H9 (cell line): ENCODE data around the gene ABHD16B. TPM values are rescaled to one million over a fixed set of nuclear protein-coding genes. Genes with fewer than 3 reads are reported as not detected.

Source experiments
- DNase-seq: peaks from one replicate; pipeline ENCODE4 v3.0.0-alpha.2; 2017
- H2AFZ ChIP-seq: one replicate; pipeline ENCODE4 v1.6.1; 2013; ENCODE audit warnings: mild to moderate bottlenecking, low read length, control low read depth, moderate library complexity
- H2AK5ac ChIP-seq: 2 replicates; pipeline ENCODE4 v1.6.1; 2013; ENCODE audit warnings: low read length, control low read depth, mixed read lengths; ENCODE audit not compliant: insufficient read length
- H2BK120ac ChIP-seq: one replicate; pipeline ENCODE4 v1.6.1; 2013; ENCODE audit warnings: low read depth, mild to moderate bottlenecking, low read length, control low read depth, inconsistent platforms; ENCODE audit not compliant: poor library complexity, severe bottlenecking
- H2BK12ac ChIP-seq: 2 replicates; pipeline ENCODE4 v1.6.1; 2013; ENCODE audit warnings: low read length, control low read depth, mixed read lengths, low read depth; ENCODE audit not compliant: insufficient read length
- H2BK15ac ChIP-seq: 2 replicates; pipeline ENCODE4 v1.6.1; 2013; ENCODE audit warnings: low read depth, low read length, control low read depth
- H2BK20ac ChIP-seq: one replicate; pipeline ENCODE4 v1.6.1; 2013; ENCODE audit warnings: low read depth, mild to moderate bottlenecking, low read length, control low read depth, inconsistent platforms; ENCODE audit not compliant: poor library complexity, severe bottlenecking
- H2BK5ac ChIP-seq: 2 replicates; pipeline ENCODE4 v1.6.1; 2013; ENCODE audit warnings: low read length, control low read depth, mixed read lengths; ENCODE audit not compliant: insufficient read length
- H3K14ac ChIP-seq: 2 replicates; pipeline ENCODE4 v1.6.1; 2013; ENCODE audit warnings: low read length, control low read depth; ENCODE audit not compliant: insufficient read depth
- H3K18ac ChIP-seq: 2 replicates; pipeline ENCODE4 v1.6.1; 2013; ENCODE audit warnings: low read depth, mild to moderate bottlenecking, mixed read lengths, low read length, control low read depth; ENCODE audit not compliant: insufficient read length
- H3K23ac ChIP-seq: 2 replicates; pipeline ENCODE4 v1.6.1; 2013; ENCODE audit warnings: low read length, control low read depth, mixed read lengths, low read depth; ENCODE audit not compliant: insufficient read length
- H3K23me2 ChIP-seq: 2 replicates; pipeline ENCODE4 v1.6.1; 2013; ENCODE audit warnings: low read depth, mild to moderate bottlenecking, mixed read lengths, low read length, control low read depth; ENCODE audit not compliant: insufficient read length, poor library complexity, severe bottlenecking
- H3K27ac ChIP-seq: 2 replicates; pipeline ENCODE4 v1.5.1; 2013; ENCODE audit warnings: low read length, control low read depth, mixed read lengths, low read depth; ENCODE audit not compliant: insufficient read length
- H3K27me3 ChIP-seq: 2 replicates; pipeline ENCODE4 v1.6.1; 2013; ENCODE audit warnings: low read length, control low read depth, inconsistent platforms; ENCODE audit not compliant: insufficient read depth
- H3K4ac ChIP-seq: 2 replicates; pipeline ENCODE4 v1.6.1; 2013; ENCODE audit warnings: low read depth, mild to moderate bottlenecking, control low read depth, inconsistent platforms, low read length, moderate library complexity
- H3K4me1 ChIP-seq: 2 replicates; pipeline ENCODE4 v1.6.1; 2013; ENCODE audit warnings: low read length, control low read depth, inconsistent platforms; ENCODE audit not compliant: insufficient read depth
- H3K4me2 ChIP-seq: 2 replicates; pipeline ENCODE4 v1.6.1; 2013; ENCODE audit warnings: low read length, control low read depth, mixed read lengths; ENCODE audit not compliant: insufficient read length, insufficient read depth
- H3K56ac ChIP-seq: 2 replicates; pipeline ENCODE4 v1.6.1; 2013; ENCODE audit warnings: low read depth, mild to moderate bottlenecking, mixed read lengths, low read length, control low read depth; ENCODE audit not compliant: insufficient read length
- H3K79me1 ChIP-seq: 2 replicates; pipeline ENCODE4 v1.6.1; 2013; ENCODE audit warnings: low read depth, mild to moderate bottlenecking, moderate library complexity, low read length, control low read depth, inconsistent platforms; ENCODE audit not compliant: insufficient read depth, poor library complexity, severe bottlenecking
- H3K79me2 ChIP-seq: 2 replicates; pipeline ENCODE4 v1.6.1; 2013; ENCODE audit warnings: low read length, control low read depth, inconsistent platforms; ENCODE audit not compliant: insufficient read depth
- H3K9ac ChIP-seq: 2 replicates; pipeline ENCODE4 v1.6.1; 2013; ENCODE audit warnings: low read length, control low read depth, mixed read lengths; ENCODE audit not compliant: insufficient read length; ENCODE audit errors: extremely low read depth
- H3K9me3 ChIP-seq: one replicate; pipeline ENCODE4 v1.6.1; 2013; ENCODE audit warnings: low read depth, low read length, inconsistent platforms; ENCODE audit not compliant: control insufficient read depth
- H3T11ph ChIP-seq: one replicate; pipeline ENCODE4 v1.6.1; 2013; ENCODE audit warnings: mild to moderate bottlenecking, low read length, control low read depth, inconsistent platforms
- H4K20me1 ChIP-seq: one replicate; pipeline ENCODE4 v1.6.1; 2013; ENCODE audit not compliant: control insufficient read depth, insufficient read length, insufficient read depth
- H4K5ac ChIP-seq: 2 replicates; pipeline ENCODE4 v1.6.1; 2013; ENCODE audit warnings: low read depth, mild to moderate bottlenecking, mixed read lengths, low read length, control low read depth; ENCODE audit not compliant: insufficient read length
- H4K8ac ChIP-seq: replicated peaks from 2 replicates; pipeline ENCODE4 v1.6.1; 2013; ENCODE audit warnings: low read length, control low read depth, mixed read lengths, low read depth; ENCODE audit not compliant: insufficient read length
- H4K91ac ChIP-seq: 2 replicates; pipeline ENCODE4 v1.6.1; 2013; ENCODE audit warnings: low read depth, mild to moderate bottlenecking, moderate library complexity, mixed read lengths, low read length, control low read depth; ENCODE audit not compliant: insufficient read length
- H3K27ac Mint-ChIP-seq, 3 experiments: 2 replicates in 2 of 3; 3 replicates in 1 of 3; pipeline ENCODE4 v1.8.0; 2020 to 2021; ENCODE audit warnings: mixed read lengths in 3 of 3, mild to moderate bottlenecking in 1 of 3, moderate library complexity in 1 of 3
- H3K27me3 Mint-ChIP-seq: 2 replicates; pipeline ENCODE4 v1.8.0; 2021; ENCODE audit warnings: low read depth, mild to moderate bottlenecking, moderate library complexity, mixed read lengths
- H3K36me3 Mint-ChIP-seq, 3 experiments: 2 replicates in 2 of 3; 3 replicates in 1 of 3; pipeline ENCODE4 v1.8.0; 2020 to 2021; ENCODE audit warnings: low read depth in 3 of 3, mixed read lengths in 3 of 3; ENCODE audit not compliant: insufficient read depth in 1 of 3
- H3K4me1 Mint-ChIP-seq, 2 experiments: 2 replicates each; pipeline ENCODE4 v1.8.0; 2020; ENCODE audit warnings: mixed read lengths in 2 of 2
- H3K4me3 Mint-ChIP-seq, 2 experiments: 2 replicates in 1 of 2; 3 replicates in 1 of 2; pipeline ENCODE4 v1.8.0; 2020 to 2021; ENCODE audit warnings: mild to moderate bottlenecking in 2 of 2, mixed read lengths in 2 of 2, moderate library complexity in 1 of 2
- H3K9me3 Mint-ChIP-seq, 2 experiments: 2 replicates in 1 of 2; 3 replicates in 1 of 2; pipeline ENCODE4 v1.8.0; 2020; ENCODE audit warnings: mild to moderate bottlenecking in 2 of 2, mixed read lengths in 2 of 2, moderate library complexity in 1 of 2
- CTCF ChIP-seq: fragments of 200-600 bp; sonication (generic); conservative IDR thresholded peaks from 3 replicates; pipeline ENCODE4 v1.8.0; 2021; ENCODE audit warnings: antibody characterized with exemption, mild to moderate bottlenecking
- WGBS: extraction: QIAGEN DNeasy Blood & Tissue Kit; methylation state at CpG from one replicate; pipeline ENCODE4 v1.1.7; 2013; ENCODE audit warnings: missing lambda C conversion rate, low lambda C conversion rate, mixed read lengths; ENCODE audit not compliant: insufficient read length; ENCODE audit errors: extremely low coverage; 5-methylcytosine and 5-hydroxymethylcytosine counted together
- total RNA-seq: library from RNA; stranded (reverse); gene quantifications from 2 replicates; pipeline ENCODE4 v1.2.1, GENCODE V29; 2021

ABHD16B gene
- total RNA-seq, 1 experiment from 2014 or later: not detected

DNA sequence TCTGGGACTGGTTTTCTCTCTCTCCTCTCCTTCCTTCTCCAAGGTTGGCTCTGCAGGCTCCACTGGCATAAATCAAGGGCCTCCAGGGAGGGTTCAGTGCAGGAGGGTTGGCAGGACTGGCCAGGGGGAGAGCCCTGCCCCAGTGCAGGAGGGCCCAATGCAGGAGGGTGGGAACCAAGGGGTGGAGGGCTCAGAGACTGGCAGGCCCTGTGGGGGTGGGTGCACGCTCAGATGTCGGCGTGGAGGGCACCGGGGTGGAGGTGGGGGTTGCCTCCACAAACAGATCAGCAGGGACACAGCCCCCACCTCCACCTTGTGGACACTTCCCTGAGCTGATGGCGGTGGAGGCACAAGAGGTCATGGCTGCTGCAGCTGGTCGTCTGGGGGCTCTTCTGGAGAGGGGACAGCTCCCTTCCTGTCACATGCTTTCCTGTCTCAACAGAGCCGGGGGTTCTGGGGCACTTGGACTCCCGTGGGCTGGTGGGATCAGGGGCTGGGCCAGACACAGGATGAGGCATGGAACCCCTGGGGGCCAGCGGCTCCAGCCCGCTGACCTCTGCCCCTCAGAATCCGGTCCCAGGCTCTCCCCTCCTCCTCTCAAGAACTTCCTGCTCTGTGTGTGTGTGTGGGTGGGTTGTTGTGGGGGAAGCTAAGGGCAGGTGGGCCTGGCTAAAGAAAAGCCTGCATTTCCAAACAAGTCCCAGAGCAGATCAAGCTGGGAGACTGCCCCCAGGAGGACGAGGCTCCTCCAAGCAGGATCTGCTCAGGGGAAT, 2.7 kb upstream of the ABHD16B start:
- Histone ChIP-seq H4K91ac (no peak overlapping the region), H3K4me2 (no peak overlapping the region), H3K4ac (no peak overlapping the region), H3K9ac (no peak overlapping the region), H3K56ac (no peak overlapping the region), H3K79me2 (no peaks in the 10 kb centered on the region), H3K9me3 (no peaks in the 10 kb centered on the region), H2BK20ac (no peak overlapping the region), H2AFZ (no peak overlapping the region), H2BK12ac (no peak overlapping the region), H3K27me3 (no peaks in the 10 kb centered on the region), H4K20me1 (no peaks in the 10 kb centered on the region), H2BK15ac (no peak overlapping the region), H2BK120ac (no peak overlapping the region), H3K14ac (0 out of 2 replicates have a peak overlapping the region, but pooled peaks have one; percentile 4), H3K79me1 (no peaks in the 10 kb centered on the region), H2BK5ac (no peak overlapping the region), H3K23me2 (no peaks in the 10 kb centered on the region), H3T11ph (no peak overlapping the region), H4K5ac (no peak overlapping the region), H3K4me1 (peaks cover 2% of the 10 kb centered on the region; the same call in 1 of the 2 replicates), H3K18ac (no peak overlapping the region), H4K8ac (no peak overlapping the region), H3K23ac (no peak overlapping the region), H3K27ac (no peak overlapping the region), H2AK5ac (no peak overlapping the region)
- Mint-ChIP-seq H3K4me1 (peaks cover 26 to 42% of the 10 kb centered on the region in 2 experiments), H3K36me3 (peaks cover 0 to 14% (median 9%) of the 10 kb centered on the region in 3 experiments; a peak in 5 of 7 replicates), H3K27me3 (peaks cover 2% of the 10 kb centered on the region; the same call in 1 of the 2 replicates), H3K4me3 (peak overlapping the region; percentile 39 to 58; a peak in 3 of 5 replicates), H3K9me3 (0 out of 5 replicates have a peak, but pooled peaks cover 0 to under 1% of the 10 kb centered on the region in 2 experiments), H3K27ac (peak overlapping the region; percentile 62 to 93 (median 87); a peak in 5 of 7 replicates)
- TF ChIP-seq CTCF: peak; percentile 55; the same call in 2 of the 3 replicates
- WGBS: no CpG with 5 or more reads among the region's 12 CpGs
- peak; percentile 66 for DNase-seq
